GM12878 (cell line): Measurements from ENCODE around the gene HEATR1. TPM values are rescaled to one million over a fixed set of nuclear protein-coding genes. Genes with fewer than 3 reads are reported as not detected.

Source experiments
- ATAC-seq: fragments of 200-7000 bp; cut with Tn5 transposase; 3 replicates; pipeline ENCODE4 v1.9.1; 2020; ENCODE audit warnings: mild to moderate bottlenecking, moderate library complexity
- BruUV-seq: library from RNA; stranded (reverse); fragments of 400-500 nt; replicated peaks from 2 replicates; lab custom pipeline; 2021; lab: Mats Ljungman, UMichigan
- CTCF ChIA-PET: fragments of 300-600 bp; sonication (Branson Sonifier 250); formaldehyde crosslinking; extraction: SDS; loops from one replicate; lab custom pipeline; 2021; ENCODE audit warnings: inconsistent platforms; lab: Yijun Ruan, JAX
- POLR2A ChIA-PET: fragments of 350-600 bp; formaldehyde crosslinking; extraction: SDS; loops from one replicate; lab custom pipeline; 2021; ENCODE audit warnings: inconsistent platforms; lab: Charles Lee
- RAD21 ChIA-PET: fragments of 300-600 bp; sonication (Branson Sonifier 250); formaldehyde crosslinking; loops from one replicate; lab custom pipeline; 2023; ENCODE audit warnings: antibody characterized with exemption; ENCODE audit not compliant: unreplicated experiment; lab: Charles Lee
- SMC1A ChIA-PET: fragments of 300-600 bp; sonication (Branson Sonifier 250); formaldehyde crosslinking; loops from one replicate; lab custom pipeline; 2023; ENCODE audit not compliant: unreplicated experiment, uncharacterized antibody; lab: Charles Lee
- DNase-seq: peaks from one replicate; pipeline ENCODE4 v3.0.0-alpha.2; 2011; ENCODE audit warnings: low read depth, low spot score
- FAIRE-seq: peaks from 3 replicates; lab custom pipeline; 2011; peaks lifted over from hg19 to GRCh38; lab: Jason Lieb, UNC
- H2AFZ ChIP-seq: 2 replicates; pipeline ENCODE4 v1.6.0; 2011; ENCODE audit warnings: low read depth, low read length, control low read depth; ENCODE audit not compliant: control insufficient read depth
- H3K27ac ChIP-seq: 2 replicates; pipeline ENCODE4 v1.5.1; 2011; ENCODE audit warnings: control low read depth; ENCODE audit not compliant: control insufficient read depth, insufficient read depth
- H3K27me3 ChIP-seq, 2 experiments: replicated peaks in 1 of 2; 2 replicates each; pipeline versions ENCODE4 v1.6.0 to v1.6.1; 2011; ENCODE audit warnings: low read length in 1 of 2; ENCODE audit not compliant: control insufficient read depth in 2 of 2, insufficient read depth in 2 of 2
- H3K36me3 ChIP-seq, 2 experiments: 2 replicates each; pipeline ENCODE4 v1.5.1; 2011; ENCODE audit warnings: low read length in 1 of 2; ENCODE audit not compliant: control insufficient read depth in 2 of 2, insufficient read depth in 2 of 2
- H3K4me1 ChIP-seq: 2 replicates; pipeline ENCODE4 v1.6.1; 2011; ENCODE audit warnings: mild to moderate bottlenecking, low read length, moderate library complexity, mixed read lengths; ENCODE audit not compliant: control insufficient read depth, insufficient read depth
- H3K4me2 ChIP-seq: 2 replicates; pipeline ENCODE4 v1.6.0; 2011; ENCODE audit warnings: control low read depth; ENCODE audit not compliant: control insufficient read depth, insufficient read depth
- H3K4me3 ChIP-seq: fragments of 200-600 bp; sonication (generic); 2 replicates; pipeline ENCODE4 v1.5.1; 2016
- H3K79me2 ChIP-seq: 2 replicates; pipeline ENCODE4 v1.6.0; 2011; ENCODE audit warnings: low read length; ENCODE audit not compliant: control insufficient read depth, insufficient read depth
- H3K9ac ChIP-seq: 2 replicates; pipeline ENCODE4 v1.8.0; 2011; ENCODE audit warnings: low read length, control low read depth, mixed read lengths; ENCODE audit not compliant: control insufficient read depth, insufficient read depth
- H3K9me3 ChIP-seq: replicated peaks from 3 replicates; pipeline ENCODE4 v1.5.1; 2011; ENCODE audit warnings: mild to moderate bottlenecking, low read length; ENCODE audit not compliant: control insufficient read depth, insufficient read depth
- H4K20me1 ChIP-seq: 2 replicates; pipeline ENCODE4 v1.6.0; 2011; ENCODE audit not compliant: control insufficient read depth, insufficient read depth
- BHLHE40 ChIP-seq, 2 experiments: fragments of 450-650 bp in 1 of 2; IDR thresholded peaks; 2 replicates each; pipeline ENCODE4 v1.6.1; 2011 to 2017; ENCODE audit warnings: low read depth in 2 of 2, borderline replicate concordance in 1 of 2, improper control_type of control experiment in 1 of 2, low read length in 1 of 2, mild to moderate bottlenecking in 1 of 2
- CBFB ChIP-seq: IDR thresholded peaks from 2 replicates; pipeline ENCODE4 v1.6.1; 2016; ENCODE audit warnings: antibody characterized with exemption, low read depth
- GATAD2B ChIP-seq: fragments of 450-650 bp; conservative IDR thresholded peaks from 2 replicates; pipeline ENCODE4 v1.6.1; 2017; ENCODE audit warnings: low read depth, mild to moderate bottlenecking, moderate library complexity
- JUNB ChIP-seq: IDR thresholded peaks from 2 replicates; pipeline ENCODE4 v1.6.1; 2016; ENCODE audit warnings: antibody characterized with exemption, mild to moderate bottlenecking
- MXI1 ChIP-seq: fragments of 150-350 bp; IDR thresholded peaks from 2 replicates; pipeline ENCODE4 v1.6.1; 2011; ENCODE audit warnings: low read depth, mild to moderate bottlenecking, inconsistent platforms, low read length, improper control_type of control experiment
- NFIC ChIP-seq: IDR thresholded peaks from 2 replicates; pipeline ENCODE4 v1.6.1; 2012; ENCODE audit warnings: low read depth, mild to moderate bottlenecking, inconsistent platforms, low read length, moderate library complexity
- PAX8 ChIP-seq: fragments of 450-650 bp; IDR thresholded peaks from 2 replicates; pipeline ENCODE4 v1.6.1; 2017; ENCODE audit warnings: mild to moderate bottlenecking, moderate library complexity
- RAD51 ChIP-seq: fragments of 450-650 bp; IDR thresholded peaks from 2 replicates; pipeline ENCODE4 v1.6.1; 2016; ENCODE audit warnings: moderate library complexity, mild to moderate bottlenecking, inconsistent platforms
- RBBP5 ChIP-seq: fragments of 200-600 bp; sonication (generic); conservative IDR thresholded peaks from 2 replicates; pipeline ENCODE4 v1.6.1; 2016
- RFX5 ChIP-seq: IDR thresholded peaks from 2 replicates; pipeline ENCODE4 v1.6.1; 2011; ENCODE audit warnings: low read depth, low read length, improper control_type of control experiment
- SIN3A ChIP-seq: IDR thresholded peaks from 2 replicates; pipeline ENCODE4 v1.6.1; 2012; ENCODE audit warnings: low read depth, low read length, improper control_type of control experiment
- SMAD5 ChIP-seq: IDR thresholded peaks from 2 replicates; pipeline ENCODE4 v1.6.1; 2016; ENCODE audit warnings: antibody characterized with exemption, low read depth
- ZBED1 ChIP-seq: IDR thresholded peaks from 2 replicates; pipeline ENCODE4 v1.6.1; 2016; ENCODE audit warnings: borderline replicate concordance
- ZNF24 ChIP-seq: fragments of 450-650 bp; IDR thresholded peaks from 2 replicates; pipeline ENCODE4 v1.6.1; 2017; ENCODE audit warnings: antibody characterized with exemption, mild to moderate bottlenecking
- WGBS: methylation state at CpG from one replicate; pipeline ENCODE4 v1.1.6; 2016; ENCODE audit warnings: low lambda C conversion rate; ENCODE audit not compliant: insufficient replicate concordance, insufficient coverage; ENCODE audit errors: missing lambda C conversion rate; 5-methylcytosine and 5-hydroxymethylcytosine counted together
- in situ Hi-C: fragments of 300-500 bp; cut with MboI; formaldehyde crosslinking; loops from 9 replicates; pipeline ENCODE4 v1.14.3; 2018; ENCODE audit warnings: mixed read lengths
- intact Hi-C: fragments of 100-400 bp; cut with micrococcal nuclease; formaldehyde crosslinking; loops from one replicate; pipeline ENCODE4 v1.14.2; 2022; ENCODE audit not compliant: unreplicated experiment
- polyA plus RNA-seq, 11 experiments: library from polyadenylated mRNA; depleted of rRNA in 4 of 11; unstranded in 6 of 11; stranded (reverse) in 5 of 11; fragments of >200 nt; fragmentation: Nextera tagmentation in 4 of 11; fragmentation: Illumina TruSeq in 1 of 11; extraction: Ambion mirVana in 4 of 11; extraction: Trizol in 1 of 11; gene quantifications; 1 replicate in 1 of 11; 2 replicates in 10 of 11; pipeline versions ENCODE4 v1.2.1 to v1.2.3, GENCODE V29; 2011 to 2016; ENCODE audit warnings: inconsistent platforms in 2 of 11, missing spikeins in 2 of 11, low read depth in 1 of 11
- total RNA-seq, 4 experiments: library from RNA; depleted of rRNA in 3 of 4; stranded (reverse); fragments of >200 nt in 3 of 4; fragmentation: Illumina TruSeq in 1 of 4; extraction: Trizol in 1 of 4; gene quantifications; 2 replicates each; pipeline versions ENCODE4 v1.2.1 to v1.2.3, GENCODE V29; 2013 to 2021

Gene HEATR1
- total and polyA plus RNA-seq, 10 of the 15 experiments (the other 5 are each of a cell fraction or from before 2014, with no cell fraction given): 8.6 to 72.3 (median 41.9) TPM

DNA sequence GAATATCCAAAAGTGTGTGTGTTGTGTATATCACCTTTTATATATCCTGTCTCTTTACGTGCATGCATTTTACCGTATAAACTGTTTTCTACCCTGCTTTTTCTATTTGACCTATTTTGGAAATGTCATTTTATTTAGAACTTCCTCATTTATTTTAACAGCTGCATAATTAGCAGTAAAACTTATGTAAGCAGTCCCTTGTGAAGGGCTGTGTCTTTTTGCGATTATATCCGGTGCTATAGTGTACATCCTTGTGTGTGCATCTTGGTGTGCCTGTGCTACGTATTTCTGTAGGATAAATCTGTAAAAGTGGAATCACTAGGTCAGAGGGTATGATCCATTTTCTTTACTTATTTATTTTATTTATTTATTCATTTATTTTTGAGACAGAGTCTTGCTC, 73.4 kb downstream of the HEATR1 start:
- Histone ChIP-seq H3K79me2 (no peaks in the 10 kb centered on the region), H3K4me1 (peaks cover 9% of the 10 kb centered on the region), H3K27ac (no peak overlapping the region), H3K9me3 (no peaks in the 10 kb centered on the region), H3K4me3 (no peak overlapping the region), H3K9ac (no peak overlapping the region)
- 59% methylated on average over 5 of the region's 5 CpGs for WGBS
- ChIA-PET POLR2A (no interaction called here), RAD21 (no interaction called here), CTCF (no interaction called here)
- FAIRE-seq (no peak), ATAC-seq (no peak), DNase-seq (no peak)
- in situ Hi-C loops: no loop called here
- BruUV-seq: no TSS peak
- no peak for TF ChIP-seq SIN3A
- no peak for TF ChIP-seq JUNB
- TF ChIP-seq RFX5: no peak
- TF ChIP-seq ZBED1: no peak
- TF ChIP-seq PAX8: no peak
- no peak for TF ChIP-seq RAD51
- TF ChIP-seq NFIC: no peak
- TF ChIP-seq SMAD5: no peak
- TF ChIP-seq RBBP5: no peak
- no peak for TF ChIP-seq MXI1
- TF ChIP-seq BHLHE40 (IDR thresholded peaks at IDR 0.05; ENCODE audit: borderline replicate concordance in 1 of 2, low read depth in 2 of 2, low read length in 1 of 2): no peak
- no peak for TF ChIP-seq CBFB
- TF ChIP-seq ZNF24: no peak
- no peak for TF ChIP-seq GATAD2B
- TF ChIP-seq, all 136 proteins: peak for 0
- SMC1A ChIA-PET: no interaction called here
- Histone ChIP-seq H4K20me1 (no peaks in the 10 kb centered on the region), H3K4me2 (no peak overlapping the region), H3K27me3 (no peaks in the 10 kb centered on the region), H3K36me3 (peaks cover 0 to 7% of the 10 kb centered on the region in 2 experiments; a peak in 1 of 4 replicates), H2AFZ (no peak overlapping the region)
- intact Hi-C loops: no loop called here
